Rectal smooth muscle tissue (tissue), 1 donor: ENCODE data around the gene PRKAG2.
"Not testable (repeated sequence)": the region's sequence is repeated elsewhere in the genome, so short reads cannot be mapped to it uniquely, and the experiment has no call there.

Experiments used
- H3K27ac ChIP-seq: one replicate; pipeline ENCODE4 v1.7.0; 2013; ENCODE audit warnings: low read depth, low read length, inconsistent platforms
- H3K27me3 ChIP-seq: one replicate; pipeline ENCODE4 v1.7.0; 2013; ENCODE audit warnings: low read length; ENCODE audit not compliant: control insufficient read depth, insufficient read depth
- H3K36me3 ChIP-seq: one replicate; pipeline ENCODE4 v1.7.0; 2013; ENCODE audit warnings: low read length; ENCODE audit not compliant: control insufficient read depth, insufficient read depth
- H3K4me1 ChIP-seq: one replicate; pipeline ENCODE4 v1.7.0; 2013; ENCODE audit warnings: low read length; ENCODE audit not compliant: control insufficient read depth, insufficient read depth
- H3K4me3 ChIP-seq: one replicate; pipeline ENCODE4 v1.7.0; 2013; ENCODE audit warnings: low read length
- H3K9ac ChIP-seq: one replicate; pipeline ENCODE4 v1.7.0; 2013; ENCODE audit warnings: low read length

Gene PRKAG2

GRCh38 chr7:151914051-151914450, 37.1 kb upstream of the PRKAG2 start:
- H3K9ac ChIP-seq: no peak overlapping the region
- no peak overlapping the region for H3K4me3 ChIP-seq
- no peaks in the 10 kb centered on the region for H3K27me3 ChIP-seq
- no peaks in the 10 kb centered on the region for H3K36me3 ChIP-seq
- no peaks in the 10 kb centered on the region for H3K4me1 ChIP-seq
- no peak overlapping the region for H3K27ac ChIP-seq

- H3K27ac ChIP-seq, H3K36me3 ChIP-seq, H3K4me1 ChIP-seq, H3K4me3 ChIP-seq, H3K27me3 ChIP-seq, H3K9ac ChIP-seq: not testable (repeated sequence)
Measured at GRCh38 chr7:151910655-151911054, 33.7 kb upstream of the PRKAG2 start.

- H3K27me3 ChIP-seq, H3K4me1 ChIP-seq, H3K9ac ChIP-seq, H3K36me3 ChIP-seq, H3K27ac ChIP-seq, H3K4me3 ChIP-seq: not testable (repeated sequence)
Measured at GRCh38 chr7:151907115-151907514, 30.2 kb upstream of the PRKAG2 start.

- H3K4me3 ChIP-seq: no peak overlapping the region
- no peak overlapping the region for H3K9ac ChIP-seq
- H3K27ac ChIP-seq: no peak overlapping the region
- H3K27me3 ChIP-seq: no peaks in the 10 kb centered on the region
- H3K4me1 ChIP-seq: no peaks in the 10 kb centered on the region
- no peaks in the 10 kb centered on the region for H3K36me3 ChIP-seq
Measured at GRCh38 chr7:151905766-151906165, 28.9 kb upstream of the PRKAG2 start.

GRCh38 chr7:151905353-151905752, 28.4 kb upstream of the PRKAG2 start:
- no peaks in the 10 kb centered on the region for H3K27me3 ChIP-seq
- H3K27ac ChIP-seq: no peak overlapping the region
- no peak overlapping the region for H3K9ac ChIP-seq
- H3K36me3 ChIP-seq: no peaks in the 10 kb centered on the region
- no peak overlapping the region for H3K4me3 ChIP-seq
- no peaks in the 10 kb centered on the region for H3K4me1 ChIP-seq

- Histone ChIP-seq H3K27ac (no peak overlapping the region), H3K4me1 (no peaks in the 10 kb centered on the region), H3K9ac (no peak overlapping the region), H3K27me3 (no peaks in the 10 kb centered on the region), H3K4me3 (no peak overlapping the region), H3K36me3 (no peaks in the 10 kb centered on the region)
Measured at GRCh38 chr7:151904270-151904669, 27.4 kb upstream of the PRKAG2 start.

- Histone ChIP-seq H3K36me3 (no peaks in the 10 kb centered on the region), H3K9ac (no peak overlapping the region), H3K4me3 (no peak overlapping the region), H3K27me3 (no peaks in the 10 kb centered on the region), H3K27ac (no peak overlapping the region), H3K4me1 (no peaks in the 10 kb centered on the region)
Measured at GRCh38 chr7:151903249-151904032, 26.5 kb upstream of the PRKAG2 start.

- H3K36me3 ChIP-seq: no peaks in the 10 kb centered on the region
- H3K9ac ChIP-seq: no peak overlapping the region
- H3K27me3 ChIP-seq: no peaks in the 10 kb centered on the region
- H3K4me3 ChIP-seq: no peak overlapping the region
- H3K27ac ChIP-seq: no peak overlapping the region
- H3K4me1 ChIP-seq: no peaks in the 10 kb centered on the region
Measured at GRCh38 chr7:151902311-151902710, 25.4 kb upstream of the PRKAG2 start.

GRCh38 chr7:151901828-151902227, 24.9 kb upstream of the PRKAG2 start:
- no peak overlapping the region for H3K27ac ChIP-seq
- H3K9ac ChIP-seq: no peak overlapping the region
- no peaks in the 10 kb centered on the region for H3K36me3 ChIP-seq
- H3K27me3 ChIP-seq: no peaks in the 10 kb centered on the region
- H3K4me1 ChIP-seq: no peaks in the 10 kb centered on the region
- no peak overlapping the region for H3K4me3 ChIP-seq

- no peak overlapping the region for H3K9ac ChIP-seq
- H3K4me1 ChIP-seq: no peaks in the 10 kb centered on the region
- H3K36me3 ChIP-seq: no peaks in the 10 kb centered on the region
- H3K4me3 ChIP-seq: no peak overlapping the region
- no peak overlapping the region for H3K27ac ChIP-seq
- no peaks in the 10 kb centered on the region for H3K27me3 ChIP-seq
Measured at GRCh38 chr7:151900986-151901621, 24.2 kb upstream of the PRKAG2 start.

- H3K4me3 ChIP-seq: no peak overlapping the region
- no peak overlapping the region for H3K27ac ChIP-seq
- no peaks in the 10 kb centered on the region for H3K36me3 ChIP-seq
Measured at GRCh38 chr7:151900591-151900985, 23.7 kb upstream of the PRKAG2 start.

GRCh38 chr7:151899513-151900360, 22.8 kb upstream of the PRKAG2 start:
- Histone ChIP-seq H3K9ac (no peak overlapping the region), H3K27me3 (no peaks in the 10 kb centered on the region), H3K27ac (no peak overlapping the region), H3K4me3 (no peak overlapping the region), H3K36me3 (no peaks in the 10 kb centered on the region), H3K4me1 (no peaks in the 10 kb centered on the region)

More at GRCh38 chr7:151900591-151900985, 23.7 kb upstream of the PRKAG2 start:
- Histone ChIP-seq H3K4me1 (no peaks in the 10 kb centered on the region), H3K27me3 (no peaks in the 10 kb centered on the region), H3K9ac (no peak overlapping the region)
